ENCODE results near the gene SMG5.

The SMG5 gene

DNA sequence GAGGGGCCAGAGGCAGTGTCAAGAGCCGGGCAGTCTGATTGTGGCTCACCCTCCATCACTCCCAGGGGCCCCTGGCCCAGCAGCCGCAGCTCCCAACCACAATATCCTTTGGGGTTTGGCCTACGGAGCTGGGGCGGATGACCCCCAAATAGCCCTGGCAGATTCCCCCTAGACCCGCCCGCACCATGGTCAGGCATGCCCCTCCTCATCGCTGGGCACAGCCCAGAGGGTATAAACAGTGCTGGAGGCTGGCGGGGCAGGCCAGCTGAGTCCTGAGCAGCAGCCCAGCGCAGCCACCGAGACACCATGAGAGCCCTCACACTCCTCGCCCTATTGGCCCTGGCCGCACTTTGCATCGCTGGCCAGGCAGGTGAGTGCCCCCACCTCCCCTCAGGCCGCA lies 40.7 kb downstream of the SMG5 start, which contains the start of gene BGLAP:
BGLAP (plus strand) TSS at position 259 of the 400 bp plus-strand sequence; CDS start at position 307, 48 bp downstream.
- FAIRE-seq: no peak

DNA sequence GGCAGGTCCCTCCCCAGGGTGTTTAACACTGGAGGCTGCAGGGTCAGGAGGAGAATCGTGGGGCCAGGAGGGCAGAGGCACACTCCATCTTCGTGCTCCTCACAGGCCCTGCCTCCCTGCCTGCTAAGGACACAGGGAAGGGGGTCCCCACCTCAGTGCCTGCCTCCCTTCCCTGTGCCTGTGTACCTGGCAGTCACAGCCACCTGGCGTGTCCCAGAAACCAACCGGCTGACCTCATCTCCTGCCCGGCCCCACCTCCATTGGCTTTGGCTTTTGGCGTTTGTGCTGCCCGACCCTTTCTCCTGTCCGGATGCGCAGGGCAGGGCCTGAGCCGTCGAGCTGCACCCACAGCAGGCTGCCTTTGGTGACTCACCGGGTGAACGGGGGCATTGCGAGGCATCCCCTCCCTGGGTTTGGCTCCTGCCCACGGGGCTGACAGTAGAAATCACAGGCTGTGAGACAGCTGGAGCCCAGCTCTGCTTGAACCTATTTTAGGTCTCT lies 41.3 kb downstream of the SMG5 start:
- no peak for FAIRE-seq

DNA sequence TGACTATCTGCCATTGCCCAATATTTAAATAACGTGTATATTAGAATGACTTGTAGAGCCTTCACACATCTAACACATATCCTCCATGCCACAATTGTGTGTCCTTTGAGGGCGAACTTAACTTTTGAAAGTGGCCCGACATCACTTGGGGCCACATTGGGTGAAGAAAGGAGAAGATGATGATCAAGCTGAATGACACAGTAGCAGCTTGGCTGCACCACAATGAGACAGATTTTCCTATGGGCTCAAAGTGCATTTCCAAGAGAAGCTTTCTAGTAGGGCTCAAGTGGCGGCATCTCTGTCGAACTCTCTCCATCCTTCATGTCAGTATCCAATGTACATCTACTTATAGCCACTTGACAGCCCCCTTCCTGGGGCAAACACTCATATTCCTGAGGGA lies 44.4 kb downstream of the SMG5 start:
- FAIRE-seq: no peak

DNA sequence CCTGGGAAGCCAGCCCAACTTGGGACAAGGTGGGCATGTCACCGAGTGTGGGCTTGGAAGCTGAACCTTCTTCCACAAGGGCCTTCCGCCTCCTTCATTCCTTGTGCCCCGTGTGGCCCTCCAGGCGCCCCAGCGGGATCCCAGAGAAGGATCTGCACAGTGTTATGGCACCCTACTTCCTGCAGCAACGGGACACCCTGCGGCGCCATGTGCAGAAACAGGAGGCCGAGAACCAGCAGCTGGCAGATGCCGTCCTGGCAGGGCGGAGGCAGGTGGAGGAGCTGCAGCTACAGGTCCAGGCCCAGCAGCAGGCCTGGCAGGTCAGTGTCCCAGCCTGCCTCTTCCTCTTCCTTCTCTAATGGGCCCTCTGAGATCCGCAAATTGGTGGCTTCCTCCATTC lies 46.5 kb downstream of the SMG5 start:
- no peak for FAIRE-seq

DNA sequence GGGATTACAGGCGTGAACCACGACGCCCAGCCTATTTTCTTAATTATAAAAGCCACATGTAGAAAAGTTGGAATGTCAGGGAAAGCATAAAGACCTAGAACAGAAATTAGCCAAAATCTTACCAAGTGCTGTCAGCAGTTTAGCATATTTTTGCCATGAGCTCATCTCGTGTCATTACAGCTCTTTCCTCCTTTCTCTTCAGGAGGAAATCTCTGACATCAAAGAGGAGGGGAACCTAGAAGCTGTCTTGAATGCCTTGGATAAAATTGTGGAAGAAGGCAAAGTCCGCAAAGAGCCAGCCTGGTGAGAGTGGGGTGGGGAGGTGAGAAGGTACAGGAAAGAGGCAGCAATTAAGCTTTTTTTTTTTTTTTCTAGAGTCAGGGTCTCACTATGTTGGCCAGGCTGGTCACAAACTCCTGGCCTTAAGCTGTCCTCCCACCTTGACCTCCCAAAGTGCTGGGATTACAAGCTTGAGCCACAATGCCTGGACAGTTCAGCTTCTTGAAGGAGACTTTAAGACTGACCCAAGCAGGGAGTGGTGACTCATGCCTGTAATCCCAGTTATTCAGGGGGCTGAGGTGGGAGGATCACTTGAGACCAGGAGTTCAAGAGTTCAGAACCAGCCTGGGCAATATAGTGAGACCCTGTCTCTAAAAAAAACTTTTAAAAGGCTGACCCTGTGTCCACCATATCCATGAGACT lies 49.0 kb downstream of the SMG5 start:
- no peak for FAIRE-seq

DNA sequence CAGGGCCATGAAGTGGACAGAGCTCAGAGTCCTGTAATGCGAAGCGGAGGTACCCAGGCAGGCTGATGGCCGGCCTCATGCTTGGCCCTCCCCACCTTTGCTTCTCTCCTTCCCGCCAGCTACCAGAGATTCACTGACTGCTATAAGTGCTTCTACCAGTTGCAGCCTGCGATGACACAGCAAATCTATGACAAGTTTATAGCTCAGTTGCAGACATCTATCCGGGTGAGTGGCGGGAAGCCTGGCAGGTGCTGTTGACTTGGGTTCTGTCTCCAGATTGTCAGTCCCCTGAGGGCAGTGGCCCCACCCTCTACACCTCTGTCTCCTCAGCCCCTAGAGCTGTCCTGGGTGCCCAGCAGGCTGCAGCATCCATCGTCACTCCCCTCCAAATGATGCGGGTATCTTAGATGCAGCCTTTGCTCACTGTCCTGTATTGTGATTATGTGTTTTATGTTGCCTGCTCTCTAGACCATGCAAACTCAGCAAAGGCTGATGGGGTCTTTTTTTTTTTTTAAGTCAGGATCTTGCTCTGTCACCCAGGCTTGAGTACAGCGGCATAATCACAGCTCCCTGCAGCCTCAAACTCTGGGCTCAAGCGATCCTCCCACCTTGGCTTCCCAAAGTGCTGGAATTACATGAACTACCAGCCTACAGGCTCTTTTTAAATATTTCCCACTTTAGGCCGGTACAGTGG lies 50.3 kb downstream of the SMG5 start:
- FAIRE-seq: no peak

DNA sequence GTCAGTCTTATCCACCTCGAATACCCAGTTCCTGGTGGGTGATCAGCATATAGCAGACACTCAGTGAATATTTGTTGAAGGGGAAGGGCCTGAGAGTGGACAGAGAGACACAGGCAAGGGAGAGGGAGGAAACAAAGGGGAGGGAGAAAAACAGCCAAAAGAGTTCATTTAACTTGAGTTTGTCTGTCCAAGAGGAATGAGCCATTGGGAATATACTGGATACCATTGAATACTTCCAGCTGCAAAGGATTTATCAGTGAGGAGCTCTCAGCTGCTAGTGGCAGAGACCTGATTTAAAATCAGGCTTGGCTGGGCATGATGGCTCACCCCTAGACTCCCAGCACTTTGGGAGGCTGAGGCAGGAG lies 52.2 kb downstream of the SMG5 start:
- FAIRE-seq: no peak

DNA sequence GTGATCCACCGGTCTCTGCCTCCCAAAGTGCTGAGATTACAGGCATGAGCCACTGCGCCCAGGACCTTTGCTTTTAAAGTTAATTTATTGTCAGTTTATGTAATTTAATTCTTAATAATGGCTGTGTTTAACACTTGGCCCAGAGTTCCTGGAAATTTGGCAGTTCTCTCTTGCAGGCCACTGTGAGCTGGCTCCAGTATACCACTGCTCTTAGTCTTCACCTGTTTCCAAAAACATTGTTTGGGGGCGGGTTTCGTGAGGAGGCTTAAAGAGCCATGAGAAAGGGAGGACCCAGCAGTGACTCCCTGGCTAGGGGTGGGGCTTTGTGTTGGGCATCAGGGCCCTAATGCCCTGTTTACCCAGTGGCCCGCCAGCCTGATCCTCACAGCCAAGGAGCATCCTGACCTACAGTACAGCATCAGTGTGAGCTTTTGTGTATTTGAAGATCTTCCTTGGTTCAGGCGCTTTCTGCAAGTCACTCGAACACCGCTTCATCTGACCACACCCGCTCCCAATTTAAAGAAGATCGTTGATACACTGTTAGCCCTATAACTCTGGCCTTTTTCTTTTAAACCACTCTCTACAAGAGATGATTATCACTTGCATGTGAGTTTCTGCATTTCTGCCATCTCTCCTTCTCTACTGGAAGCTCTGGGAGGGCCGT lies 52.7 kb downstream of the SMG5 start:
- no peak for FAIRE-seq

DNA sequence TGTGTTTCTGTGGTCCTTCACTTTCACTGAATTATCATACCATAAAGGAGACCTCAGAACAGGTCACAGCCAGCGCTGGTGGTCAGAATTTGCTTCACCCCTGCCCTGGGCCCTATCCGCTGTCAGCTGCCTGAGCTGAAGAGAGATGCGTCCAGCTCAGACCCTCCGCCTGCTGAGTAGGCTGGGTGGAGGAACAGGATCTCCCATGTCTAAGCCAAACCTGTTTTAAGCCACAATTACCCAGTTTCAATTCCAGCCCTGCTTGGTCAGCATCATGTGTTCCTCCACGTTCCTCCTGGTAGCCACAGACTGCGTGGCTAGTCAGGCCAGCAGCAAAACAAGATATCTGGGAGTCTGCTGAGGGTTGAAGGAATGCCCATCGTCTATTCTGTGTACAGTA lies 54.1 kb downstream of the SMG5 start:
- no peak for FAIRE-seq

DNA sequence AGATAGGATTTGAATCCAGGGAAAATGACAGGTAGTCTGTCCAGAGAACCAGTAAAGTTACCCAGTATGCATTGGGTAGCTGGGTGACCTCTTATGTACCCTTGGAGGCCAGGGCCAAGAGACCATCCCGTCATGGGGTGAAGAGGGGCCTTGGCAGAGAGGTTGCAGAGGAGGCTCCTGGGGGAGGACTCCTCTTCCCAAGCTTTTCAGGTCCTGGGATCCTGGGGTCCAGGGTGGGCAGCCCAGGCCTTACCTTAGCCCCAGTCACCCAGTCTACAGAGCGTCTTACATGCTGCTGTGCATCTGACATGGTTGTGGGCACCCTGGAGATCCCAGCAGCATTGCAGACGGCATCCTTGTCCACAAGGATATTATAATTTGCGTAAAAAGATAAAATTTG lies 55.8 kb downstream of the SMG5 start:
- no peak for FAIRE-seq

DNA sequence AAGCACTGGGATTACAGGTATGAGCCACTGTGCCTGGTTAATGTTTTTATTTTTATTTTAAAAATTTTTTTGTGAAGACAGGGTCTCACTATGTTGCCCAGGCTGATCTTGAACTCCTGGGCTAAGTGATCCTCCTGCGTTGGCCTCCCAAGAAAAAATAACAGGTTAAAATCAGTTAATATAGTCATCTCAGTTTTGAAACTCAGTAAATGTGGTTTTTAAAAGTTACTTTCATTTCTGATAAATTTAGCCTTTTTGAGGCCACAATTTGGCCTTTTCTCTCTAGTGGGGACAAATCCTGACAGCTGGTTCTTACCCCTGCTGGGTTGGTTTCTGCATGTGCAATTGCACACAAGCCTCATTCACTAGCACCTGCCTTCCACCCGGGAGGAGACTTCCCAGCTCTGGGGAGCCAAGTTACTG lies 56.5 kb downstream of the SMG5 start:
- FAIRE-seq: no peak

DNA sequence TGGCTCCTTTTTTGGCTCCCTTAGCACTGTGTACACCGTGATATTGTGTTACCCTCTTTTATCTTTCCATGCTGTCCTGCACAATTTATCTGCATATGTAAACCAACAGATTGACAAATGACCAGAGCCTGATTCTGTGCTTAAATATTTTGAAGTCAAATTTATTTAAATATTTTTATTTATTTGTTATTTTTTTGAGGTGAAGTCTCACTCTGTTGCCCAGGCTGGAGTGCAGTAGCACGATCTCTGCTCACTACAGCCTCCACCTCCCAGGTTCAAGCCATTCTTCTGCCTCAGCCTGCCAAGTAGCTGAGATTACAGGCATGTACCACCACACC lies 57.0 kb downstream of the SMG5 start:
- FAIRE-seq: no peak

DNA sequence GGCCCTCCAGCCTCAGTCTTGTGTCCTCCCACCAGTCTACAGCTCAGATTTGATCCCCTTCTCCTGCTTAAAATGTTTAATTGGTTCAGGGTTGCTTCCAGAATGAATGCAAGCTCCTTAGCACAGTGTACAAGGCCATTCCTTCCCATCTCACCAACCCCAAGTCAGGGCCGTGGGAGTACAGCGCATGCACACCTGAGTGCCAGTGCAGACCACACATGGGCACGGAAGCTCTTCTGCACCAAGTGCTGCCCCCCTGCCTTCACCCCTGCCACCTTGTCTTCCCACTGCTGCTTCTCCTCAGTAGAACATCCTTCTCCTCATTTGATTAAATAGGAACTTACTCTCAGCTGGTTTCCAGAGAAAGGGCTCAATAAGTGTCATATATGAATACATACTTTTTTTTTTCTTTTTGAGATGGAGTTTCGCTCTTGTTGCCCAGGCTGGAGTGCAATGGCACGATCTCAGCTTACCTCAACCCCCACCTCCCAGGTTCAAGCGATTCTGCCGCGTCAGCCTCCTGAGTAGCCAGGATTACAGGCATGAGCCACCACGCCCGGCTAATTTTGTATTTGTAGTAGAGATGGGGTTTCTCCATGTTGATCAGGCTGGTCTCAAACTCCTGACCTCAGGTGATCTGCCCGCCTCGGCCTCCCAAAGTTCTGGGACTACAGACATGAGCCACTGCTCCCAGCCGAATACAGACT lies 60.5 kb downstream of the SMG5 start:
- FAIRE-seq: no peak

DNA sequence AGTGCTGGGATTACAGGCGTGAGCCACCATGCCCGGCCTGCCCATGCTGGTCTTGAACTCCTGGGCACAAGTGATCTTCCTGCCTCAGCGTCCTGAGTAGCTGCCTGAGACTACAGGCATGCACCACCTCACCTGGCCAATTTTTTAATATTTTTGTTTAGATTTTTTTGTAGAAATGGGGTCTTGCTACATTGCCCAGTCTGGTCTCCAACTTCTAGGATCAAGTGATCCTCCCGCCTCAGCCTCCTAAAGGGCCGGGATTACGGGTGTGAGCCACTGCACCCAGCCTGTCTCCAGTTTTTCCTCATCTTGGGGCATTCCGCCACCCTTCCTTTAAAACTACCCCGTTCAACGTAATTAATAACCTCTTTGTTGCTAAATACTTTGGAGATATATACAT lies 62.4 kb downstream of the SMG5 start:
- FAIRE-seq: no peak

DNA sequence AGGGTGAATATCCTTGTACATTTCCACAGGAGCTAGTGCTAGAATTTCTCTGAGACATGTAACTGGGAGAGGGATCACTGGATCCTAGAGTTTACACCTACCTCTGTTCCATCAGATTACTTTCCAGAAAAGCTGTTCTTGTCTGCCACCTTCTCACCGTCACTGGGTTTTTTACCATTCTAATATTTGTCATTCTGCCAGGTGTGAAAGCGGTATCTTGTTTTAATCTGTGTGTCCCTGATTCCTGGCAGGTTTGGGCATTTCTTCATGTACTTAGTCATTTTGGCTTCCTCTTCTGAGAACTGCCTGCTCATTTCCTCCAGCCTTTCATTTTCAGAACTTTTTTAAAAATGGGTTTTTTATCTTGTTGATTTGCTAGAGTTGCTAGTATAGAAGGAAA lies 64.8 kb downstream of the SMG5 start:
- FAIRE-seq: no peak

DNA sequence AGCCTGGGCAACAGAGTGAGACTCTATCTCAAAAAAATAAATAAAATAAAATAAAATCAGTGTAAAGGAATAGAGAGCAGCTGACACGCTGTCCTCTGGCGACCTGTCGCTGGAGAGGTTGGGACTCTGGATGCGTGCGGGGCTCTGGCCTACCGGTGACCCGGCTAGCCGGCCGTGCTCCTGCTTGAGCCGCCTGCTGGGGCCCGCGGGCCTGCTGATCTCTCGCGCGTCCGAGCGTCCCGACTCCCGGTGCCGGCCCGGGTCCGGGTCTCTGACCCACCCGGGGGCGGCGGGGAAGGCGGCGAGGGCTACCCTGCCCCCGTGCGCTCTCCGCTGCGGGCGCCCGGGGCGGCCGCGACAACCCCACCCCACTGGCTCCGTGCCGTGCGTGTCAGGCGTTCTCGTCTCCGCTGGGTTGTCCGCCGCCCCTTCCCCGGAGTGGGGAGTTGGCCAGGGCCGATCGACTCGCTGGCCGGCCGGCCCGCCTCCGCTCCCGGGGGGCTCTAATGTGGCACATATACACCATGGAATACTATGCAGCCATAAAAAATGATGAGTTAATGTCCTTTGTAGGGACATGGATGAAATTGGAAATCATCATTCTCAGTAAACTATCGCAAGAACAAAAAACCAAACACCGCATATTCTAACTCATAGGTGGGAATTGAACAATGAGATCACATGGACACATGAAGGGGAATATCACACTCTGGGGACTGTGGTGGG lies 66.1 kb downstream of the SMG5 start:
- FAIRE-seq: peak; percentile 100

DNA sequence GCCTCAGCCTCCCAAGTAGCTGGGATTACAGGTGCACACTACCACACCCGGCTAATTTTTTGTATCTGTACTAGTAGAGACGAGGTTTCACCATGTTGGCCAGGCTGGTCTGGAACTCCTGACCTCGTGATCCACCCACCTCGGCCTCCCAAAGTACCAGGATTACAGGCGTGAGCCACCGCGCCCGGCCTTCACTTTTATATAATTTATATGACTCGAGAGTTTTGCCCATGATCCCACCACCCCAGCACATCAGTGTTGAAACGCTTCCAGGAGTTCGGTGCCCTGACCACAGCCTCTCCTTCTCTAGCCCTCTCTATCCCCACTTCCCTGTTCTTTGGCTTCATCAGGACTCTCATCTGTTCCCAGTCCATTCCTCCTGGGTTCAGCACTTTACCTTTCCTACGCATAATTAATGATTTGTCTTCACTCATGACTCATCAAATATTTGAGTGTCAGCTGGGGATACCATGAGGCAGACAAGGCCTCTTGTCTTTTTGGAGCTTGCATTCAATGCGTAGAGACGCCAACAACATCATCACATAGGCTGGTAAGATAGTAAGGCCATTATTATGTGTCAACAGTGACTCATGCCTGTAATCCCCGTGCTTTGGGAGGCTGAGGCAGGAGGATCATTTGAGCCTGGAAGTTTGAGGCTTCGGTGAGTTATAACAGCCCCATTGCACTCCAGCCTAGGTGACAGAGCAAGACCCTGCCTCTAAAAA lies 68.4 kb downstream of the SMG5 start:
- FAIRE-seq: no peak

DNA sequence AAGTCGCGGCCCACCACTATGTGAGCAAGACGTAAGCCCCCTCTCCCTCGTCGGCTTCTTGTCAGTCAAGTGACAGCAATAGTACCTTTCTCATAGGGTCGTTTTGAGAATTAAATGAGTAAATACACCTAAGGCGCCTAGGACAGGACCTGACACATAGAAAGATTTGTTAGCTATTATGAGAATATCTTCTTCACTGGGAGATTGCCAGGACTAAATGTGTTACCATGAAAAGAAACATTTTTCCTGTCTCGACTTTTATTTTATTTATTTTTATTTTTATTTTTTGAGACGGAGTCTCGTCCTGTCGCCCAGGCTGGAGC lies 69.0 kb downstream of the SMG5 start:
- no peak for FAIRE-seq

DNA sequence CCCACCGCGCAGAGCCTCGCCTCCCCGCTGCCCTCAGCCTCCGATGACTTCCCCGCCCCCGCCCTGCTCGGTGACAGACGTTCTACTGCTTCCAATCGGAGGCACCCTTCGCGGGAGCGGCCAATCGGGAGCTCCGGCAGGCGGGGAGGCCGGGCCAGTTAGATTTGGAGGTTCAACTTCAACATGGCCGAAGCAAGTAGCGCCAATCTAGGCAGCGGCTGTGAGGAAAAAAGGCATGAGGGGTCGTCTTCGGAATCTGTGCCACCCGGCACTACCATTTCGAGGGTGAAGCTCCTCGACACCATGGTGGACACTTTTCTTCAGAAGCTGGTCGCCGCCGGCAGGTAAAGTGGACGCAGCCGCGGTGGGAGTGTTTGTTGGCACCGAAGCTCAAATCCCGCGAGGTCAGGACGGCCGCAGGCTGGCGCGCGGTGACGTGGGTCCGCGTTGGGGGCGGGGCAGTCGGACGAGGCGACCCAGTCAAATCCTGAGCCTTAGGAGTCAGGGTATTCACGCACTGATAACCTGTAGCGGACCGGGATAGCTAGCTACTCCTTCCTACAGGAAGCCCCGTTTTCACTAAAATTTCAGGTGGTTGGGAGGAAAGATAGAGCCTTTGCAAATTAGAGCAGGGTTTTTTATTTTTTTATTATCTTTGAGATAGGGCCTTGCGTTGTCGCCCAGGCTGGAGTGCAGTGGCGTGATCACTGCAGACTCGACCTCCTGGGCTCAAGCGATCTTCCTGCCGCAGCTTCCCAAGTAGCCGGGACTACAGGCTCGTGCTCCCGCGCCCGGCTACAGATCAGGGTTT lies 69.6 kb downstream of the SMG5 start, which contains the start of gene PMF1:
PMF1 (plus strand) TSS at position 175 of the 811 bp plus-strand sequence; CDS start at position 184, 9 bp downstream.
- FAIRE-seq: no peak

DNA sequence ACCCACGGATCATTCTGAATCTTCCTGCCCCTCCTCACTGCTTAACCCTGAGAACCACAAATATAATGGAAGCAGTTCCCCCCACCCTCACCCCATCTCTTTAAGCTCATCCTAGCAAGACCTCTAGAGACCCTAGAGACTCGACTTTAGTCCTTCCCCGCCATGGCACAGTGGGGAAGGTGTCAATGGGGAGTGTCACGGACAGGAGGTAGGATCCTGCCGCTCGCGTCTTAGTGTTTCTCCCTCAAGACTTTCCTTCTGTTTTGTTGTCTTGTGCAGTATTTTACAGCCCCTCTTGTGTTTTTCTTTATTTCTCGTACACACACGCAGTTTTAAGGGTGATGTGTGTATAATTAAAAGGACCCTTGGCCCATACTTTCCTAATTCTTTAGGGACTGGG lies 70.5 kb downstream of the SMG5 start:
- no peak for FAIRE-seq

DNA sequence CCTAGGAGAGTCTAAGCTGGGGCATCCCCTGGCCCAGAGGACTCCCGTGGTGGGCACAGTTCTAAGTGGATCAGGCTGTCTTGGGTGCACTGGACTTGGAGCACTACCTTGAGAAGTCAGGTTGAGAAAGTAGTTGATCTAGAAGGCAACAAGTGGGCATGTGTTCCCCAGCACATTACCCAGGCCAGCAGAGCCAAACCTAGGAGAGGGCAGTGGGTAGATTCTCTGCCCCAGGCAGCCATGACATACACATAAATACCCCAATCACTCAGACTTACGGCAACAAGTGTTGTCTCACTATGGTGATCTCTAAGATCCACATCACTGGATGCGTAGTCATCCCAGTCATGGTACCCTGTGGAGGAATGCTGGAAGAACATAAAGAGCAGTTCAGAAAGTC lies 71.4 kb downstream of the SMG5 start:
- no peak for FAIRE-seq

Measured in islet of Langerhans (tissue), 1 donor.